BE2C (cell line): ENCODE measurements around the gene OR2AG1.

Experiments
- DNase-seq: peaks from one replicate; pipeline ENCODE4 v3.0.0-alpha.2; 2020
- H3K27me3 ChIP-seq: fragments of 250-450 bp; sonication (Bioruptor Pico); 2 replicates; pipeline ENCODE4 v1.5.1; 2020; ENCODE audit warnings: mild to moderate bottlenecking
- H3K36me3 ChIP-seq: fragments of 250-450 bp; sonication (Bioruptor Pico); 2 replicates; pipeline ENCODE4 v1.5.1; 2020; ENCODE audit warnings: mild to moderate bottlenecking
- H3K4me1 ChIP-seq: fragments of 250-450 bp; sonication (Bioruptor Pico); 2 replicates; pipeline ENCODE4 v1.5.1; 2020
- H3K4me3 ChIP-seq: 2 replicates; pipeline ENCODE4 v1.5.1; 2011; ENCODE audit warnings: low read depth, low read length
- H3K9me3 ChIP-seq: fragments of 250-450 bp; sonication (Bioruptor Pico); 2 replicates; pipeline ENCODE4 v1.5.1; 2020
- CTCF ChIP-seq: IDR thresholded peaks from 2 replicates; pipeline ENCODE4 v1.5.1; 2012; ENCODE audit warnings: mild to moderate bottlenecking, low read depth, low read length

The OR2AG1 gene

GRCh38 chr11:6812390-6813005 is 29.7 kb downstream of the OR2AG1 start:
- H3K27me3 ChIP-seq: no peaks in the 10 kb centered on the region
- peak; percentile 9 for DNase-seq

GRCh38 chr11:6813656-6814055 is 30.8 kb downstream of the OR2AG1 start:
- Histone ChIP-seq H3K4me1 (no peaks in the 10 kb centered on the region), H3K27me3 (no peaks in the 10 kb centered on the region), H3K9me3 (no peaks in the 10 kb centered on the region), H3K4me3 (no peak overlapping the region), H3K36me3 (no peaks in the 10 kb centered on the region)
- no peak for TF ChIP-seq CTCF
- no peak for DNase-seq

More at GRCh38 chr11:6812390-6813005, 29.7 kb downstream of the OR2AG1 start:
- H3K4me3 ChIP-seq: no peak overlapping the region
- H3K9me3 ChIP-seq: no peaks in the 10 kb centered on the region
- H3K4me1 ChIP-seq: no peaks in the 10 kb centered on the region
- TF ChIP-seq CTCF: peak; percentile 83
- no peaks in the 10 kb centered on the region for H3K36me3 ChIP-seq

DNA sequence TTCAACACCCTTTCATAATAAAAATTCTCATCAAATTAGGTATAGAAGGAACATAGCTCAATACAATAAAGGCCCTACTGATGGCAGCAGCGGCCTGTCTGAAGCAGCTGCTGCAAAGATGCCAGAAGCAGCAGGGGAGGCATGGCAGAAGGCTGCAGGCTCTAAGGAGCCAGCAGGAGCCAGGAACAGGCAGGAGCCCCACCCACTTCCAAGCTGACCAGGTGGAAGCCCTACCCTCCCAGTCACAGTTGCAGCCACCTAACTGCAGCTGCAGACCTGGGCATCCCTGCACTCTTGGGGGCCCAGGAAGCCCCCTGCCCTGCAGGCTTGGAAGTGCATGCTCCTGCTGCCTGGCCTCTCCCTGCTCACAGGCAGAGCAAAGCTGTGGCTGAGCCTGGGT is 34.9 kb downstream of the OR2AG1 start:
- Histone ChIP-seq H3K27me3 (no peaks in the 10 kb centered on the region), H3K9me3 (no peaks in the 10 kb centered on the region), H3K36me3 (no peaks in the 10 kb centered on the region), H3K4me3 (no peak overlapping the region), H3K4me1 (no peaks in the 10 kb centered on the region)
- TF ChIP-seq CTCF: no peak
- no peak for DNase-seq

GRCh38 chr11:6818967-6819366 is 36.1 kb downstream of the OR2AG1 start:
- no peaks in the 10 kb centered on the region for H3K4me1 ChIP-seq
- TF ChIP-seq CTCF: no peak
- DNase-seq: no peak

DNA sequence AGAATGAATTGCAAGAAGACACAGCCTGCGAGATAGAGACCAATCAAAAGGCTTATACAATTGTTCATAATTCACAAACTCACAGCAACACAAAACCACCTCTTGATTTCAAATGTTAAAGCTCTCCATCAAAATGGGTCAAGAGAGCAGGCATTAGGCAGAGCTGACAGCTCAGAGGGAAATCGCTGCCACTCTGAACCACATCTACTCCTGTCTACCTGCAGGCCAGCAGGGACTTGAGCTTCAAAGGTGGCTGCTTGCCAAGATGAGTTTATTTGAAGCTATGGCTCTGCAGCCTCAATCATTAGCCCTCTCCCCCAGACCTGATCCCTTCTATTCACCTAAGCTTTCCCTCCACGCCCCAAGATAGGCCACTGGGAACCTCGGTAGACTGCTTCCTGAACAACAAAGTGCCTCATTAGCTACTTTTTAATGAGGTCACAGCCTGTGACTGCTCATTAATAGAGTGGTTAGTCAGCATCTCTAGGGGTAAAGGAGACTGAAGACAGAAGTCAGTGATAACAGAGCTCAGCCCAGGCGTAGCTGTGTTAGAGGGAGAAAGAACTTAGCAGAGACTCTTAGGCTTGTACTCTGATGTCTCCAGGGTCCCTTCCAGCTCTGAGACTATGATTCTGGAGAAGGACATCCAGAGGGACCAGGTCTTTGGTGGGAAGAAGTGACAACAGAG is 41.5 kb downstream of the OR2AG1 start:
- no peak for TF ChIP-seq CTCF
- DNase-seq: no peak
- no peak overlapping the region for H3K4me3 ChIP-seq

More at GRCh38 chr11:6818967-6819366, 36.1 kb downstream of the OR2AG1 start:
- no peak overlapping the region for H3K4me3 ChIP-seq
- no peaks in the 10 kb centered on the region for H3K9me3 ChIP-seq
- H3K27me3 ChIP-seq: no peaks in the 10 kb centered on the region
- no peaks in the 10 kb centered on the region for H3K36me3 ChIP-seq

DNA sequence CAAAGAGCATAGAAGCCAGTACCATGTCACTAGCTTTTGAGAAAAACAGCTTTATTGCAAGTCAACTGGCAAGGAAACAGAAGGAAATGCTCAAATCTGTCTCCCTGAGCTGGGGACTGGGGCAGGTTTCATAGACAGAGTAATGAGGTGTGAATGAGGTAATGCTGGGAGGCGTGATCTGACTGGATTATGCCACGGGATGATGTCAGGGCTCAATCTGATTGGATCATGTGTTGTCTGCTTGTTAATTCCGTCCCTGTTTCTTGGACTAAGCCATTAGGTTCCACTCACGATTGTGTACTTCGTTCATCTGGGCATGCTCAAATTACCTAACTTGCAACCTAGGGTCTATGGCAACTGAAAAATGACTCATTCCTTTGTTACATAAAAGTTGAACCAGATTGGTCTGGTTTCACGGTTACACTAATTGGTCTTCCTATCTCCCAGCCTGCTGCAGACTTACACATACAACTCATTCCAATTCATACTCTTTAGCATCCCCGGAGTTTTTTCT is 42.5 kb downstream of the OR2AG1 start:
- no peaks in the 10 kb centered on the region for H3K27me3 ChIP-seq
- DNase-seq: no peak

More for the DNA sequence above, 41.5 kb downstream of the OR2AG1 start:
- H3K4me1 ChIP-seq: no peaks in the 10 kb centered on the region
- H3K9me3 ChIP-seq: no peaks in the 10 kb centered on the region
- no peaks in the 10 kb centered on the region for H3K27me3 ChIP-seq
- no peaks in the 10 kb centered on the region for H3K36me3 ChIP-seq

More for the DNA sequence above, 42.5 kb downstream of the OR2AG1 start:
- no peak for TF ChIP-seq CTCF
- Histone ChIP-seq H3K4me3 (no peak overlapping the region), H3K4me1 (no peaks in the 10 kb centered on the region), H3K36me3 (no peaks in the 10 kb centered on the region), H3K9me3 (no peaks in the 10 kb centered on the region)
